K562 (cell line): ENCODE data around the gene TENT4A.

Experiments used
- CHD4 ChIP-seq: fragments of 200-600 bp; sonication (generic); IDR thresholded peaks from 3 replicates; pipeline ENCODE4 v1.6.1; 2012; ENCODE audit warnings: low read depth, mild to moderate bottlenecking, mixed read lengths, low read length, inconsistent platforms; ENCODE audit not compliant: insufficient read depth, insufficient replicate concordance, poor library complexity, severe bottlenecking
- CREB1 ChIP-seq, 2 experiments: sonication (generic) in 1 of 2; formaldehyde crosslinking in 1 of 2; IDR thresholded peaks; 2 replicates each; pipeline versions ENCODE4 v1.6.1 to v1.8.0; 2012 to 2022; ENCODE audit warnings: inconsistent platforms in 1 of 2, mild to moderate bottlenecking in 1 of 2, missing genetic modification reagents in 1 of 2, moderate library complexity in 1 of 2
- DMBX1 ChIP-seq: fragments of 250-450 bp; sonication (Bioruptor Pico); IDR thresholded peaks from 2 replicates; pipeline ENCODE4 v1.8.0; 2022; ENCODE audit warnings: inconsistent platforms, mild to moderate bottlenecking, moderate library complexity, borderline replicate concordance
- FOSL1 ChIP-seq: fragments of 200-800 bp; sonication (Bioruptor generic); conservative IDR thresholded peaks from 2 replicates; pipeline ENCODE4 v1.6.1; 2016; ENCODE audit warnings: missing genetic modification characterization, missing compliant biosample characterization
- HMGXB4 ChIP-seq: sonication (generic); formaldehyde crosslinking; IDR thresholded peaks from 2 replicates; pipeline ENCODE4 v1.8.1; 2023; ENCODE audit warnings: mild to moderate bottlenecking, missing genetic modification reagents
- HOMEZ ChIP-seq: fragments of 250-450 bp; sonication (Bioruptor Pico); IDR thresholded peaks from 2 replicates; pipeline ENCODE4 v1.4.0; 2020; ENCODE audit warnings: mild to moderate bottlenecking, moderate library complexity
- IRF2 ChIP-seq: sonication (generic); formaldehyde crosslinking; IDR thresholded peaks from 2 replicates; pipeline ENCODE4 v1.8.1; 2022; ENCODE audit warnings: mild to moderate bottlenecking, missing genetic modification reagents
- POLR2A ChIP-seq: fragments of 450-650 bp; conservative IDR thresholded peaks from 2 replicates; pipeline ENCODE4 v1.6.1; 2016
- TRIM28 ChIP-seq: fragments of 450-650 bp; IDR thresholded peaks from 2 replicates; pipeline ENCODE4 v1.6.1; 2017
- ZNF12 ChIP-seq: sonication (generic); formaldehyde crosslinking; IDR thresholded peaks from 2 replicates; pipeline ENCODE4 v1.4.0; 2020; ENCODE audit warnings: mild to moderate bottlenecking, missing genetic modification reagents
- ZNF140 ChIP-seq: fragments of 250-450 bp; sonication (Bioruptor Pico); IDR thresholded peaks from 2 replicates; pipeline ENCODE4 v1.8.0; 2021; ENCODE audit warnings: moderate library complexity, mild to moderate bottlenecking, inconsistent platforms

DNA sequence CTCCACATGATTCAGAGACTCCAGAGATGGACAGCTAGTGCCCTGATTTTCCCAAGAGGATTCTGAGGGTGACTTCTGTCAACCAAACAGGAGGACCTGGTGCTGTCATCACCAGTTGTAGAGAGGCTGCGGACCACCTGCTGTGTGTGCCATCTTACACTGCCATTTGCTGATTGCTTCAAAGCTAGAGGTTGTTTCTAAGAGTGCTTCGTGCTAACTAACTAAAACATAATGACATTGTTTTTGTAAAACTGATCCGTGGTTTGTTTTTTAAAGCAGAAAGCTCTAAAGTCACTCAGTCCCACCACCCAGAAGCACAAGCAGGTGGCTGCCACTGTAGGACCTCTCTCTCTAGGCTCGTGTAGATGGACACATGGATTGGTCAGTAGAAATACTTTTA, 12.2 kb downstream of the TENT4A start:
- TF ChIP-seq POLR2A (no peak), HMGXB4 (CRISPR knock-in tag) (no peak), TRIM28 (no peak), CHD4 (no peak), IRF2 (CRISPR knock-in tag) (no peak), FOSL1 (no peak), CREB1 (IDR thresholded peaks at IDR 0.05) (no peak), CREB1 (CRISPR knock-in tag; IDR thresholded peaks at IDR 0.05) (no peak), ZNF140 (CRISPR knock-in tag) (no peak), HOMEZ (CRISPR knock-in tag) (no peak), ZNF12 (CRISPR knock-in tag) (no peak), DMBX1 (CRISPR knock-in tag) (no peak)
